K562 (cell line): ENCODE measurements around the gene PEBP1. TPM values are rescaled to one million over a fixed set of nuclear protein-coding genes. Genes with fewer than 3 reads are reported as not detected.

Experiments used
- DACH1 ChIP-seq: fragments of 450-650 bp; IDR thresholded peaks from 2 replicates; pipeline ENCODE4 v1.6.1; 2018; ENCODE audit not compliant: partially characterized antibody
- GTF2E2 ChIP-seq: fragments of 200-800 bp; sonication (Bioruptor generic); IDR thresholded peaks from 2 replicates; pipeline ENCODE4 v1.6.1; 2016; ENCODE audit warnings: missing genetic modification characterization, missing compliant biosample characterization
- HINFP ChIP-seq: fragments of 450-650 bp; conservative IDR thresholded peaks from 2 replicates; pipeline ENCODE4 v1.6.1; 2016; ENCODE audit warnings: missing genetic modification characterization, low read depth, mild to moderate bottlenecking, control low read depth, missing compliant biosample characterization
- MTA3 ChIP-seq: fragments of 450-650 bp; formaldehyde crosslinking; IDR thresholded peaks from 2 replicates; pipeline ENCODE4 v1.6.1; 2017; ENCODE audit warnings: mild to moderate bottlenecking, borderline replicate concordance
- SAP30 ChIP-seq: fragments of 200-600 bp; sonication (generic); IDR thresholded peaks from 2 replicates; pipeline ENCODE4 v1.6.1; 2012; ENCODE audit warnings: borderline replicate concordance, low read depth, mild to moderate bottlenecking, moderate library complexity, low read length, control low read depth, inconsistent platforms; ENCODE audit not compliant: insufficient read depth, poor library complexity, severe bottlenecking
- TEAD1 ChIP-seq, 2 experiments: fragments of 450-650 bp in 1 of 2; sonication (generic) in 1 of 2; formaldehyde crosslinking; IDR thresholded peaks; 2 replicates each; pipeline versions ENCODE4 v1.4.0 to v1.8.0; 2020 to 2022; ENCODE audit warnings: mild to moderate bottlenecking in 2 of 2, missing genetic modification reagents in 1 of 2
- TFE3 ChIP-seq: fragments of 450-650 bp; formaldehyde crosslinking; IDR thresholded peaks from 2 replicates; pipeline ENCODE4 v1.4.0; 2020; ENCODE audit warnings: mild to moderate bottlenecking, mixed read lengths
- UBTF ChIP-seq, 2 experiments: IDR thresholded peaks; 2 replicates each; pipeline ENCODE4 v1.6.1; 2012; ENCODE audit warnings: improper control_type of control experiment in 2 of 2, low read depth in 2 of 2, low read length in 2 of 2, borderline replicate concordance in 1 of 2
- ZNF57 ChIP-seq: fragments of 450-650 bp; formaldehyde crosslinking; IDR thresholded peaks from 2 replicates; pipeline ENCODE4 v1.4.0; 2020; ENCODE audit warnings: mild to moderate bottlenecking, moderate library complexity
- polyA plus RNA-seq, 8 experiments: library from polyadenylated mRNA; depleted of rRNA in 4 of 8; stranded (reverse) in 5 of 8; unstranded in 3 of 8; fragments of >200 nt; fragmentation: Nextera tagmentation in 2 of 8; fragmentation: Illumina TruSeq in 1 of 8; extraction: Ambion mirVana in 2 of 8; extraction: Trizol in 1 of 8; gene quantifications; 2 replicates each; pipeline versions ENCODE4 v1.2.1 to v1.2.3, GENCODE V29; 2011 to 2014; ENCODE audit warnings: inconsistent platforms in 1 of 8, missing spikeins in 1 of 8
- total RNA-seq, 7 experiments: library from RNA; depleted of rRNA in 6 of 7; stranded (reverse); fragments of >200 nt in 6 of 7; fragmentation: Illumina TruSeq in 2 of 7; extraction: Trizol in 2 of 7; gene quantifications; 2 replicates each; pipeline versions ENCODE4 v1.2.1 to v1.2.3, GENCODE V29; 2011 to 2021; ENCODE audit warnings: low replicate concordance in 1 of 7

The PEBP1 gene
- total and polyA plus RNA-seq, 9 of the 15 experiments (the other 6 are each of a cell fraction or from before 2014, with no cell fraction given) = 77.3 to 207 (median 153) TPM

DNA sequence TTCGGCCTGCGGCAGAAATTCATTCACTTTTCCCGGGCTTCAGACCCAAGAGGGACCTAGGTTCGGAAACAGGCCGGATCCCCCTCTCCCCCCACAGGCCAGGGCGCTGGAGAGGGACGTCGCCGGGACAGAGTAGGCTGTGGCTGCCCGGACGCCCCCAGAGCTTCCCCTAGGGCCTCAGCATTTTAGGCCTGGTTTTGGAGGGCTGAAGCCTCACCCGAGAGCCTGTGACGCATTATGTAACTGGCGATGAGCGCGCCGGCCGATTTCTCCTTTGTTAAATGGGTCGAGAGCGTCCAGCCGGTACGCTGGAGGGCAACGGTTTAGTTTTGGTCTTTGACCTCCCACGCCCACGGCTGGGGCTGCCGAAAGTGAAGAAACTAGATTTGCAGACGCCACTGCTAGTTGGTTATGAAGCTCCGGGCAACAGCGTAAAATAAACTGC, 657 bp downstream of the PEBP1 start (continued):
- 0 out of 4 replicates have a peak, but pooled peaks of 1 of the 2 experiments have one; percentile 28 for TF ChIP-seq UBTF (IDR thresholded peaks at IDR 0.05; ENCODE audit: borderline replicate concordance in 1 of 2, low read depth in 2 of 2, low read length in 2 of 2)
- no peak for TF ChIP-seq TFE3
- no peak for TF ChIP-seq HINFP
- TF ChIP-seq ZNF57 (CRISPR knock-in tag) = no peak
- TF ChIP-seq GTF2E2 (tag) = 0 out of 2 replicates have a peak, but pooled peaks have one; percentile 13
- peak; percentile 15 for TF ChIP-seq SAP30
- TF ChIP-seq DACH1 = no peak
- TF ChIP-seq TEAD1 (CRISPR knock-in tag; IDR thresholded peaks at IDR 0.05) = no peak
- TF ChIP-seq MTA3 = no peak
